RCC 7860 (cell line): ENCODE data around the gene EML6.
"Not testable (repeated sequence)": the region's sequence is repeated elsewhere in the genome, so short reads cannot be mapped to it uniquely, and the experiment has no call there.

Source experiments
- DNase-seq: peaks from one replicate; pipeline ENCODE4 v3.0.0-alpha.2; 2015; ENCODE audit warnings: low spot score
- FAIRE-seq: peaks from 2 replicates; lab custom pipeline; 2012; peaks lifted over from hg19 to GRCh38; lab: Jason Lieb, UNC

Gene EML6

DNA sequence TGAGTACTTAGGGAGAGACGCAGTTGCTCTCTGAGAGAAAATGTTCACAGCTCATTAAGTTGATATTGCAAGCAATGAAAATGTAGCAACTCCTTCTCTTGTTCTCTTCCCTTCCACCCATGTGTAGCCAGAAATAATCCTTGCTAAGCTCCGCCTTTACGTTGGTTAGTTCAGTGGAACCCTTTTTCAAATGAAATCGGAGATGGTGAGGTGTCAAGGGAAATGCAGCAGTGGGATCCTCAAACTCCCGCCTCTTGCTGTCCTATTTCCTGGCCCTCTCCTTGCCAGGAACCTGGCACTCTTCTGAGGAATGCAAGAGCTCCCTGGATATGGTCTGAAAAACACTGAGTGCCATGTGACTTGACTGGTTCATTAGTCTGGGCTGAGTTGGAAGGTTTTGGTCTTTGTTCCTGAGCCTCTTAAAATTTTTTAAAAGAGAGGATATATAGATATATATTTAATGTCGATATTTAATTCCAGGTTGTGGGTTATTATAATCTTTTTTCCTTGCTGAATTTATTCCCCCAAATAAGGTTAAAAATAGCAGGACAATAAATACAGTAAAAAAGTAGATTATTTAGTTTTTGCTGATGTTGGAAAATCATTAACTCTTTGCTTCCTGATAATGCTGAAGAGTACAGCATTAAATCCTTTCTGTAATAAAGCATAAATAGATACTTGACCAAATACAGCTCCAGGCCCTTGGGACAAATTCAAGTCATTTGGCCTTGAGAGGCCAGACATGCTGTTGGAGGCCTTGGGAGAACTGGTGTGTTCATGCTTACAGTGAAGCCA, 116.2 kb downstream of the EML6 start:
- FAIRE-seq (no peak), DNase-seq (no peak)

DNA sequence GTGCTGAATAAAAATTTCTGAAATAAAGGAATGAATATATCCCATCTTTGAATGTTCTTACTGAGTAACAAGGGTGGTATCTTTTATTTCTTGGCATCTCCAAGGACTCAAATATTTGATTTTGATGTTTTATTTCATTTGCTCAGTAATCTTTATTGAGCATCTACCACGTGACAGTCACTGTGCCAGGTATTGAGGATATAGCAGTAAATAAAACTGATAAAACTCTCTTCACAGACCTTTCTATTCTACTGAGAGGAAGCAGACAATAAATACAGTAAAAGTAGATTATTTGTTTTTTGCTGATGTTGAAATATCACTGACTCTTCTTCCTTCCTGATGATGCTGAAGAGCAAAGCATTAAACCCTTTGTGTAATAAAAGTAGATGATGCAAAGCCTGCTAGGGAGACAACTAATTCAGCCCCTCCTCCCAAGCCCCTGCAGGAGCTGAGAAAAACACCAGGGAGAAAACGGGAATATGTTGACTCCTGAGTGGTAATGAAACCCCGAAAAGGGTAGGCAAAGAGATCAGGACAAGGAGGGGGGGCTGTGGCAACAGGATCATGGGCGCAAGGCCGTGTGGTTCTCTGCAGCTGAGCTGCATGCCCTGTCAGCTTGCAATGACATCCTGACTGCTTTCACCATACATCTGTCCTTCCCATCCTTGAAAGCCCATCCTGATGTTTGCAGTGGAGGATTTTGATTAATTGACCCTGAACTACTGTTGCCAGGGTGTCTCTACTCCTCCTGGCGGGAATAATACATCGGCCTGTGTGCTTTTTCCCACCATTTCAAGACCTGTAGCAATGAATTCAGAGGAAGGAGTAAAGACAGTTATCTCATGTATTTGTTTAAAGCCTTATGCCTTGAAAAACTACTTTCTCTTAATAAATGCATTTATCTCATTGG, 117.4 kb downstream of the EML6 start:
- FAIRE-seq (no peak), DNase-seq (no peak)

DNA sequence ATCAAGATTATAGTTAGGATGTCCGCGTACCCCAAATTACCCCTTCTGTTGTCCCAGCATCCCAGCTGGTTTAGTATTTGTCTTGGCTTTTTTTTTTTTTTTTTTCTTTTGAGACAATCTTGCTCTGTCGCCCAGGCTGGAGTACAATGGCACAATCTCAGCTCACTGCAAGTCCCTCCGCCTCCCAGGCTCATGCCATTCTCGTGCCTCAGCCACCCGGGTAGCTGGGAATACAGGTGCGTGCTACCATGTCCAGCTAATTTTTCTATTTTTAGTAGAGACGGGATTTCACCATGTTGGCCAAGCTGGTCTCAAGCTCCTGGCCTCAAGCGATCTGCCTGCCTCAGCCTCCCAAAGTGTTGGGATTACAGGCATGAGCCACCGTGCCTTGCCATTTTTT, 118.0 kb downstream of the EML6 start:
- not testable (repeated sequence) for FAIRE-seq

DNA sequence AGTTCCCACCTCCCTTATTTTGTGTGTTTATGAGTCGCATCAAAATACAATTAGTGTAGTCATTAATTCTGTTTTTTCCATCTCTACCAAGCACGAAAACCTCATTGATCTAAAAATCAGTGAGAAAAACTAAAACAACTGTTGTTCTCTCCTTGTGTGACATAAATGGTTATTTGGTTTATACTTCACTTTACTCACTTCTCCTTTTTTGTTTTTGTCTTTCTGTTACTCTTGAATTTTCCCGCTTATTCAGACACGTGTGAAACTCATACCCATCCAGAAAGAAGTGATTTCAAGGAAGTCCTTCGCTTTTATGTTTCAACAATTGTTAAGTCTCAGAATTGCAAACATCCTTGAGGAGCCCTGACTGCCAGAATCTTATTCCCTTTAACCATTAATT, 121.6 kb downstream of the EML6 start:
- no peak for FAIRE-seq
- DNase-seq, result no peak

More for the DNA sequence above, 118.0 kb downstream of the EML6 start:
- not testable (repeated sequence) for DNase-seq

DNA sequence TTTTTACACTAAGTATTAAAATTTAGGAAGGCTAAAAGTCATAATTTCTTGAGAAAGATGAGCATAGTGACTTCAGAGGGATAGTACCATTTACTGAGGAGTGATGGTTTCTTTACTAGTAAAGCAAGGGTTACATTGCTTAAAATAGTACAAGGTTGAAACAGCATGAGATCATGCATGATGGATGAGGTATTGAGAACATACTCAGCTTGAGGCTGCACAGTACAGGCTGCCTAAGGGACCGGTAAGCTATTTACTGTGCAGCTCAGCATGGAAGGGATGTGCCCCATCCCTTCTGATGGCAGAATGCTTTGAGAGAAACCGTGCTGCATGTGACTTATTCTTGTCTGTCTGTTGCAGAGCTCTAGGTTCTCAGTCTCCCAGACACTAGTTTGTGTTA, 122.1 kb downstream of the EML6 start:
- DNase-seq (no peak), FAIRE-seq (no peak)

DNA sequence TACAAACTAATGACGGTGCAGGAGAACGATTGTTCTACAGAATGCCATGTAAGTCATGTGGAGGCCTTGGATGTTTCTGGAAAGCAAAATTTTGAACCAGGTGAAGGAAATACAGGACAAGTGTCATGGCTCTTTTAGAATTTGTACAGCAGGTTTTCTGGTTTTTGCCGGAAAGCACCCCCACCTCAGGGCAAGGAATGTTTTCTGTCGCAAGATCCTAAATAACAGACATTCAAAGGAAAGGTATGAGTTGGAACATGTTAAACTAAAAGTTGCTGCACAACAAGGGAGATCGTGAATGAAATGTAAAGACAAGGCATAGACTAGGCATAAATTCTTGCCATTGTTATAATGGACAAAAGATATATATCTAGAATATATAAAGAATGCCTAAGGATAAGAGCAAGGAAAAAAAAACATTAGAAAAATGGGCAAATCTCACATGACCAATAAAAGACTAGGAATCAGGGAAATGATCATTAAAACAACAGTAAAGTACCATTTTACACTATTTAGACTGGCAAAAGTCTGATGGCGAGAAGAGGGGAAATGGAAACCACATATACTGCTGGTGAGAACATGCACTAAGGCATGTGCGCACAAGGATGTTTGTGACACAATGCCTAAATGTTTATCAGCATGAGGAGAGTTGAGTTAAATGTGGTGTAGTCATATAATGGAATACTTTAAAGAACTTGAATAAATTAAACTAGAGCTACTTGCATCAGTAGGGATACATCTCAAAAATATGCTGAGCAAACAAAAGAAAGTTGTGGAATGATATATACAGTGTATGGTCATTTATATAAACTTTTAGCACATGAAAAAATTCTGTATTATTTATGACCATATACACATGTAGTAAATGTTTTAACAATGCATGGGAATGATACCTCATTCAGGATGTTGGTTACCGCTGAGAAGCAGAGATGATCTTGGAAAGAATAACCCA, 127.0 kb downstream of the EML6 start:
- no peak for DNase-seq
- FAIRE-seq, result no peak

DNA sequence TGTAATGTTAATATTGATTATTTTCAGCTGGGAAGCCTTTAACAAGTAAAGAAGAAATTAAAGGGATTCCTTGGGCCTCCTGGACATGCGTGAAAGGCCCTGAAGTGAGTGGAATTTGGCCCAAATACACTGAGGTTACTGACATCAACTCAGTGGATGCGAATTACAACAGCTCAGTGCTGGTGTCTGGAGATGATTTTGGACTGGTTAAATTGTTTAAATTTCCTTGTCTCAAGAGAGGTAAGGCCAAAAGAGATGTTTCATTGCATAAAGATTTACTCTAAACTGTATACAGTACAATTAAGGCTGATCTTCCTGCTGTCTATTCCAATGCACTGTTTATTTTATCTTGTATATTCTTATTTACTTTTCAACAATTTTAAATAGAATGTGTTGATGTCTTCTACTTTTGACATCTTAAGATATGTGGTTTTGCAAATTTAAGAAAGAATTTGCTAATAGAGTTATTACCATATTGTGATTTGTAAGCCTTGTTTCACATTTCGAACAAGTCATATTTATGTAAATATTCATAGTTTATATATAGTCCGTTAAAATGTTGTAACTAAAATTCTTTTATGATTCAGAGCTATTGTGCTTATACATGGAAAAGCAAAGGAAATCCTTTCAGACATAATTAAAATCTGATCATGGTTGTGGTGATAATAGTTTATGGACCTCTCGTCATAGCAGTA, 130.3 kb downstream of the EML6 start:
- FAIRE-seq, result no peak
- no peak for DNase-seq

DNA sequence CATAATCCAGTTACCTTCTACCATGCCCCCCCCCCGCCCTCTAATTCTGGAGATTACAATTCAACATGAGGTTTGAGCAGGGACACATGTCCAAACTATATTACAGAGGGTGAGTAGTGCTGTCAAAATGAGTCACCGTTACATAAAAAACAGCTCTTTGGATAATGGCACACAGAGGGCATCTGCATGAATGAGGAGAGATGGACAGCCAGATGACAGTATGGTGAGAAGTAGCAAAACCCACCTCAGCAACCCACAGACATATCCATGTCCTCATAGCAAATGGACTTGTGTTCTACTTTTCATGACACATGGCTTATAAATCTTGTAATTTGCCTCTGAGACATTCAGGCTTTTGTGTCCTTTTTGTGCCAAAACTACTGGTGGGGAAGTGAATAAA, 132.0 kb downstream of the EML6 start:
- no peak for FAIRE-seq

DNA sequence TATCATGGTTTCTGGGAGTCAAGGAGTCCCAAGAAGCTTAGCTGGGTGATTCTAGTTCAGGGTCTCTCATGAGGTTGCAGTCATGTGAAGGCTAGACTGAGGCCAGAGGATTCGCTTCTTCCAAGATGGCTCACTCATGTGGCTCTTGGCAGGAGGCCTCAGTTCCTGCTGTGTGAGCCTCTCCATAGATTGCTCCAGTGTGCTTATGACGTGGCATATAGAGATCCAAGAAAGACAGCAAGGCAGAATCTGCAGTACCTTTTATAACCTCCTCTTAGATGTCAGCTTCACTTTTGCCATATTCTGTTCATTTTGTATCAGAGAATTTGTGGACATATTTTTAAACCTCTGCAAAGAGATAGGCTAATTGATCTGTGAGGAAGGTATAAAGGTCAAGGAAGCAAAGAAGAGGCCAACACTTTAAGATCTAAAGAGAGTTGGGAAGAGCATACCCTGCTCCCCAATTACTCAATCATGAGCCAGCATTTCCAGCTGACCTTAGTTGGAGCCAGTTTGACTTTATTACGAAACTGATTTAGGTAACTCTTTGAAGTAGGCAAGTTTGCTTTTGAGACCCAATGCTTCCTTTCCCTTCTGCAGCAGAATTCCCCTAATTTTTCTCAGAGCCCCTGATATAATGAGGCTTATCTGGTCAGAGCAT, 134.7 kb downstream of the EML6 start:
- no peak for FAIRE-seq
- no peak for DNase-seq

More for the DNA sequence above, 132.0 kb downstream of the EML6 start:
- DNase-seq, result no peak

DNA sequence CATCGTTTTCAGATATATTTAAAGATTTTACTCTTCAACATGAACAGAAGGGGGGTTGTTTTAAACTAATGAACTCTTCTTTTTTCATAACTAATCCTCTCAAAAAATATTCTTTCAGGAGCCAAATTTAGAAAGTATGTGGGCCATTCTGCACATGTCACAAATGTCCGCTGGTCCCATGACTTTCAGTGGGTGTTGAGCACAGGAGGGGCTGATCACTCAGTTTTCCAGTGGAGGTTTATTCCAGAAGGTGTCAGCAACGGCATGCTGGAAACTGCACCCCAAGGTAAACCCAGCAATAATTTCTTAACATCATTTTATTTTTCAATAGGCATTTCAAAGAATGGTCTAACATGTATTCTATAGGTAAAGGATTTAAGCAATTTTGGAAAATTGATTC, 136.0 kb downstream of the EML6 start:
- DNase-seq (no peak), FAIRE-seq (no peak)

DNA sequence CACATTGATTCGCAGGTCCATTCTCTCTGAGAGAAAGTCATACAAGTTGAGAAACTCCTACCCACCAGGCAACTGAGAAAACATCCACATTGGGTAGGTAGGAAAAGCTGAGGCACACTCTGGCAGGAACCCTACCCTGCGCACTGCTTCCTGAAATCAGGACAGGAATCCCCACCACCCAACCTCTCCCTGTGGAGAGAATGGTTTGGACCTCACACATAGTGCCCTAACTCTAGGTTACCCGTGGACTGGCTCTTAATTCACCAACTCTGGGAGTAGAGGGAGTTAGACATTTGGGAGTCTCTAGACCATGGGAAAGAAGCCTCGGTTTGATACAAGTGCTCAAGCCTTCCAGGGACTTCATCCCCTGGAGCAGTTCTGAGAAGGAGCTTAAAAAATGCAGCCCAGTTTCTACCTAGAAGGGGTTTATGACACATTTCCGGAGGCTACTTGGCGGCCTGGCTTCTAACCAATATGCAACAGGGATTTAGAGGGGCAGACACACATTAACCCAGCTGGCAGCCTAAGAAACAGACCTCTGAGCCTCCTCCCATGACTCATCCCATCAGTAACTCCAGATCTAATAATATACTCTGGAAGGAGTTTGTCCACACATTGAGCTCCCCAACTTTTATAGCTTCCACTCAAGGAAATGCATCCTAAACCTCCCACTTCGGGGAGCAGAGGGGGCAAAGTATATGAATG, 136.7 kb downstream of the EML6 start:
- DNase-seq (peak; percentile 92), FAIRE-seq (peak; percentile 90)

DNA sequence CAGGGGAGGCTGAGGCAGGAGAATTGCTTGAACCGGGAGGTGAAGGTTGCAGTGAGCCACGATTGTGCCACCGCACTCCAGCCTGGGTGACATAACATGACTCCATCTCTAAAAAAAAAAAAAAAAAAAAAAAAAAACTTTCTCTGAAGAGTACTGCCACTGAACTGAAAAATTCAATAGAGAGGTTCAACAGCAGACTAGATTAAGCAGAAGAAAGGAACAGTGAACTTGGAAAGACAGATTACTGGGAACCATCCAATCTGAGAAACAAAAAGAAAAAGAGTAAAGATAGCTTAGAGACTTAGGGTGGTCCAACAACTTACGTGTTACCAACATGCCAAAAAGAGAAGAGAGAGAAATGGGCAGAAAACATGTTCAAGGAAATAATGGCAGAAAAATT, 138.8 kb downstream of the EML6 start:
- FAIRE-seq (no peak), DNase-seq (no peak)

DNA sequence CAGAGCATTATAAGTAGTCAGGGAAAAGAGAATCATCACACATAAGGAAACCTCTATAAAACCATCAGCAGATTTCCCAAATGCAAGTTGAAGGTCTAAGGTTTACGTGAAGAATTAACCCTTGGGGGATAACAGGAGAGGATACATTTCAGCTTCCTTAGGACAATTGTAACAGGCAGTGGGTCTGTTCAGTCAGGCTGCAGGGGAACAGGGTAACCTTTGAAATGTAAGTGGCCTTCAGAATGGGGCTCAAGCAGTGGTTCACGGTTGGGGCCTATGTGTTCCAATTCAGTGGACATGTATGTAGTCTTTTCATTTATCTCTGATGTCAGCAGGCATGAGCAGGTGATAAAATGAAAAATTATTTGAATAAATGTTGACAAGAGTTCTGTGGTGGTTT, 139.3 kb downstream of the EML6 start:
- DNase-seq (no peak), FAIRE-seq (no peak)

DNA sequence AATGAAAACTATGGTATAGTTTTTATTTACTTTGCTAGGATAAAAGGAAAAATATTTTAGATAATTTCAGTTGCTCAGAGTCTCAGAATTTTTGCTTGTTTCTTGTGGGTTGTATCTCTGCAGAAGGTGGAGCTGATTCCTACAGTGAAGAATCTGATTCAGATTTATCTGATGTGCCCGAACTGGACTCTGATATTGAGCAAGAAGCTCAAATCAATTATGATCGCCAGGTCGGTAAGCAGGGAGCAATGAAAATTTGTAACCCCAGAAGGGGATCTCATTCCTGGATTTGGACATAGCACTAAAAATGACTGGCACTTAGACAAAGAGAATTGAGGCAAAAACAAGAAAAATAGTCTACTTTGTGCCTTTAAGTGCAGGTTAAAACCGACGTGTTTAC, 140.2 kb downstream of the EML6 start:
- FAIRE-seq (no peak), DNase-seq (no peak)

DNA sequence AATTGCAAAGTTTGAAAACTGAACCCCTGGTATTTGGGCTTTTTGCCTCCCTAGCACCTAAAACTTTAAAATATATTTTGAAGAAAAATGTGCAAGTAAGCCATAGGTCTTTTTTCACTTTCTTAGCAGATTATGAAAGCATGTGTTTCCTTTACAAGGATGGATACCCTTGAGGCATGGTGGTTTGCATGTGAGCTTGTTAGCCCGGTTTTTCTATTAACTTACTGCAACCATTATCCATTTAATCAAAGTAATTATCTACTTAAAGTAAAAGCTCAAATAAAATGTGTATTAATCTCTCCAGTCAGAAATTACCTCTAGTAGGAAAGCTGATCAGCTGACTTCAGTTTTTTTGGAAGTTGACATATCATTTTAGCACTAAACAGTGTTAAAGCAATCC, 140.6 kb downstream of the EML6 start:
- DNase-seq (no peak), FAIRE-seq (no peak)

DNA sequence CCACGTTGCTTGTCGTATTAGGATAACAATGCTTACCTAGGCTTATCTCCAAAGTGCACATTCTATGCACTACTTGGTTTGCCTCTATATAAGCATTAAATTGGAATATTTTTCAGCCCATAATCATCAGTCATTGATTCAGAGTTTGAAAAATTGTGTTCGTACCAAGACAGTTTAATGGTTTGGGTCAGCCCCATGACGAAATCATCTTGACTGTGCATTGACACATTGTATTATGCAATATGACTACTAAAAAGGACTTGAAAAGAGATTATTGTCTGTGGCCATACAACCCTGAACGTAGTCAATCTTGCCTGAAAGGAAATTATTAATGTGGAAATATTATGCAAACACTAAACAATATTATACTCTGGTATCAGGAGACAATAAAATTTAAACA, 141.3 kb downstream of the EML6 start:
- FAIRE-seq (no peak), DNase-seq (no peak)

DNA sequence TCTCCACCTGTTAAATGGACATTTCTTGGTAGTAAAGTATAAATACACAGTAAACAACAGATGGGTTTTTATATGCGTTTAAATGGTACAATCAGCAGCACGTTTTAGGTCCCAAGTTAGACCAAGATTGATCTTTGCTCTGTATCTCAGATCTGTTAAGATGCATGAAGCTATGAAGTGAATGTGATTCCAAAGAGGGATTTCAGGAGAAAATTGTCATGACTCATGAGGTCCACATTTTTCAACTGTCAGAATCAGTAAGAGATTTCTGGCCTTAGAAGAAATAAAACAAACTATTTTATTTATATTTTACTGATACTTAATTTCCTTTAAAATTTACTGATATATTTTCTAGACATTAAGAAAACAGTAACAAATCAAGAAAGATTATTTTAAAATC, 142.7 kb downstream of the EML6 start:
- FAIRE-seq, result peak; percentile 59
- no peak for DNase-seq

DNA sequence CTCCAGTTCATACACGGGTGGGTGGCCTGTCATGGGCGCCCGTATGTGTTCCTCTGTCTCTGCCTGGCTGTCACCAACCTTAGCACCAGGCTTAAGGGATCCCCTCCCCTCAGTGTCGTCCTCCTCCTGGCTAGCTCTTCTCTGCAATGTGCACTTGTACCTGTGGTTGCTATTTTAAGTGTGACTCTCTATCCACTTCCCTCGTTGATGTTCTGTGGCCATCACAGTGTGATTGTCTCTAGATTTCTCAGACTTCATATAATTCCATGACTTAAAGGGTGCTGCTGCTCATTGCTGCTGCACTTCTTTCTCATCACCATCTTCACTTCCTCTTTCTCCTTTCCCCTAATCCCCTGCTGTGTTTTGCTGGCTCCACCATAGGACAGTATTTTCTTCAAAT, 143.4 kb downstream of the EML6 start:
- FAIRE-seq, result no peak
- no peak for DNase-seq

DNA sequence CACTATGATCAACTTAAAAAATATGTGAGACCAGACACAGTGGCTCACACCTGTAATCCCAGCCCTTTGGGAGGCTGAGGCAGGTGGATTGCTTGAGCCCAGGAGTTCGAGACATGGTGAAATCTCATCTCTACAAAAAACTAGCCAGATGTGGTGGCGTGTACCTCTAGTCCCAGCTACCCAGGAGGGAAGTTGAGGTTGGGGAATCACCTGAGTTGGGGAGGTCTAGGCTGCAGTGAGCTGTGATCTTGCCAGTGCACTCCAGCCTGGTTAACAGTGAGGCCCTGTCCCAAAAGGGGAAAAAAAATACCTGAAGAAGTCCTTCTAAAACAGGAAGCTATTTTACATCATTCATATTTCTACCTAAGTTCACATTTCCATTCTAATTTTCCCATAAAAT, 144.0 kb downstream of the EML6 start:
- FAIRE-seq (no peak), DNase-seq (no peak)
